HepG2 (cell line): ENCODE data around the gene PLXNB2.

Source experiments
- EZH2 ChIP-seq: conservative IDR thresholded peaks from 2 replicates; pipeline ENCODE4 v1.6.1; 2012; ENCODE audit warnings: mild to moderate bottlenecking, low read depth, low read length, moderate library complexity
- HNRNPH1 ChIP-seq: fragments of 200-400 bp; formaldehyde crosslinking; optimal IDR thresholded peaks from 2 replicates; pipeline ENCODE3; 2017; ENCODE audit warnings: mild to moderate bottlenecking, low read depth, low read length
- REPIN1 ChIP-seq: sonication (generic); formaldehyde crosslinking; IDR thresholded peaks from 2 replicates; pipeline ENCODE4 v1.8.0; 2022; ENCODE audit warnings: missing genetic modification reagents, low read depth, mild to moderate bottlenecking, borderline replicate concordance
- SIX1 ChIP-seq: sonication (generic); formaldehyde crosslinking; IDR thresholded peaks from 2 replicates; pipeline ENCODE4 v1.4.0; 2020; ENCODE audit warnings: missing genetic modification reagents, borderline replicate concordance
- ZNF335 ChIP-seq: sonication (generic); formaldehyde crosslinking; IDR thresholded peaks from 2 replicates; pipeline ENCODE4 v1.4.0; 2020; ENCODE audit warnings: missing genetic modification reagents
- ZNF510 ChIP-seq: sonication (generic); formaldehyde crosslinking; IDR thresholded peaks from 2 replicates; pipeline ENCODE4 v1.4.0; 2020; ENCODE audit warnings: low read depth, mild to moderate bottlenecking, missing genetic modification reagents
- ZNF672 ChIP-seq: sonication (generic); formaldehyde crosslinking; IDR thresholded peaks from 2 replicates; pipeline ENCODE4 v1.8.1; 2022; ENCODE audit warnings: missing genetic modification reagents
- ZNF7 ChIP-seq: IDR thresholded peaks from 2 replicates; pipeline ENCODE4 v1.6.1; 2016; ENCODE audit warnings: missing biosample characterization, missing genetic modification reagents

DNA sequence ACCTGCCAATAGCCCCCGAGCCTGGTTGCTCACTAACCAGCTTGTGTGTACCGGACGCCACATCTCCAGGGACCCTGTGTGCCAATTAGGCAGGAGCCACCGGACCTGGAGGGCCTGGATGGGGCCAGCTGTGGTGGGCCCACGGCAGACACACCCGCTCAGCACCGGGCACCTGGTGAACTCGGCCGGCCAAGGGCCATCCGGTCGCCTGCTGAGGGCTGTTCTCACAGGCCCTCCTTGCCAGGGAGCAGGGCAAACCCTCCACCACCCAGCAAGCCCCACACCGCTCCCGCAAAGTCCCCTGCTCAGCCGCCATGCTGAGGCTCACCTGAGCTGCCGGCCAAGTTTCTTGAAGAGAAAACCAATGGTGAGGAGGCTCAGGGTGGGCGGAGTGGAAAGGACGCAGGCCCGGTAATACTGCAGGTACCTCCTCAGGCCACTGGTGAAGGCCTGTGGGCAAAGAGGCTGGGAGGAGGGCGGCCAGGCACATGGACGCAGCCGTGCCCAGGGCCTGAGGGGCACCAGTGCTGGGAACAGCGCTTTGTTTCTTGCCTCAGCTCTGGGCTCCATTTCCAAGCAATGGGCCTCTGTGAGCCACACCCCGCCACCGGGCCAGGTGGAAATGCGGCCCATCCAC lies 79.7 kb downstream of the PLXNB2 start:
- TF ChIP-seq EZH2 (no peak), ZNF335 (CRISPR knock-in tag) (no peak), SIX1 (CRISPR knock-in tag) (no peak), ZNF510 (no peak), ZNF672 (CRISPR knock-in tag) (no peak), HNRNPH1 (no peak), REPIN1 (CRISPR knock-in tag) (no peak), ZNF7 (CRISPR knock-in tag) (no peak)
